ENCODE measurements around the gene RPSA.

GRCh38 chr3:39387411-39387975 is 19.0 kb upstream of the RPSA start:
- TF ChIP-seq CTCF (optimal IDR thresholded peaks at IDR 0.05 in 1 of 3, IDR thresholded peaks at IDR 0.05 in 1 of 3, conservative IDR thresholded peaks at IDR 0.05 in 1 of 3; ENCODE audit: extremely low read depth in 1 of 3, insufficient read depth in 2 of 3, low read length in 3 of 3) = no peak
- no peak for TF ChIP-seq EZH2 (IDR thresholded peaks at IDR 0.05; ENCODE audit: low read length)
